ENCODE results near the gene MPZL1. TPM values are rescaled to one million over a fixed set of nuclear protein-coding genes. Genes with fewer than 3 reads are reported as not detected.

MPZL1 gene
- polyA plus RNA-seq, 3 donors = 23.1 to 63.6 (median 61.8) TPM

GRCh38 chr1:167815650-167816049 lies 93.9 kb downstream of the MPZL1 start:
- no peak overlapping the region for H3K4me3 Mint-ChIP-seq
- H2AFZ ChIP-seq (ENCODE audit: insufficient read depth, low read depth, low read length, poor library complexity, severe bottlenecking) = no peak overlapping the region
- no peaks in the 10 kb centered on the region for H3K79me2 ChIP-seq (ENCODE audit: insufficient read depth, low read length)
- H3K4me1 Mint-ChIP-seq = peaks cover 5% of the 10 kb centered on the region
- intact Hi-C loops (cut with micrococcal nuclease) = no loop called here
- H3K36me3 Mint-ChIP-seq = peaks cover 0 to 2% of the 10 kb centered on the region in 2 donors
- no peaks in the 10 kb centered on the region for H3K9me3 ChIP-seq (replicated peaks in 1 of 2; ENCODE audit: control insufficient read depth in 1 of 2, insufficient read depth in 1 of 2, low read length in 2 of 2)
- H4K20me1 ChIP-seq (ENCODE audit: insufficient read depth, low read length) = no peaks in the 10 kb centered on the region
- H3K27ac ChIP-seq (ENCODE audit: low read depth in 1 of 2, low read length in 2 of 2) = no peak overlapping the region
- H3K9ac ChIP-seq (ENCODE audit: insufficient read depth, low read length, poor library complexity, severe bottlenecking) = no peak overlapping the region
- peaks cover 2 to 12% (median 4%) of the 10 kb centered on the region in 3 donors for H3K27me3 Mint-ChIP-seq (ENCODE audit: low read depth in 3 of 3)
- DNase-seq = no peak
- TF ChIP-seq CTCF (IDR thresholded peaks at IDR 0.05) = no peak
- H3K9me3 Mint-ChIP-seq = peaks cover 12 to 32% (median 26%) of the 10 kb centered on the region in 7 donors
- no peak overlapping the region for H3K27ac Mint-ChIP-seq
- WGBS (ENCODE audit: insufficient coverage) = no CpG with 5 or more reads among the region's 1 CpG
- H3K4me3 ChIP-seq (replicated peaks in 1 of 3; ENCODE audit: low read depth in 2 of 3, low read length in 3 of 3) = no peak overlapping the region
- H3K27me3 ChIP-seq (ENCODE audit: control insufficient read depth in 2 of 2, insufficient read depth in 2 of 2, low read length in 2 of 2) = peaks cover 0 to 2% of the 10 kb centered on the region in 2 donors
- H3K4me2 ChIP-seq (replicated peaks; ENCODE audit: extremely low read depth, low read length, poor library complexity, severe bottlenecking) = no peak overlapping the region
- H3K4me1 ChIP-seq (ENCODE audit: control insufficient read depth in 1 of 2, insufficient read depth in 2 of 2, low read length in 2 of 2) = peaks cover 0 to 5% of the 10 kb centered on the region in 2 donors
- no peaks in the 10 kb centered on the region for H3K36me3 ChIP-seq (replicated peaks in 1 of 2; ENCODE audit: control insufficient read depth in 1 of 2, insufficient read depth in 2 of 2, low read length in 2 of 2)

- Mint-ChIP-seq H3K27ac (peak overlapping the region in 4 of 7 donors; percentile 2 to 60 (median 42)), H3K4me1 (peaks cover 5% of the 10 kb centered on the region), H3K36me3 (peaks cover 0 to 2% of the 10 kb centered on the region in 2 donors), H3K9me3 (peaks cover 2 to 10% (median 6%) of the 10 kb centered on the region in 7 donors), H3K27me3 (ENCODE audit: low read depth in 3 of 3) (peaks cover 0 to 10% (median 3%) of the 10 kb centered on the region in 3 donors), H3K4me3 (peak overlapping the region; percentile 84 to 95)
- no peak for TF ChIP-seq CTCF (IDR thresholded peaks at IDR 0.05)
- Histone ChIP-seq H3K4me2 (replicated peaks; ENCODE audit: extremely low read depth, low read length, poor library complexity, severe bottlenecking) (peak overlapping the region; percentile 71), H4K20me1 (ENCODE audit: insufficient read depth, low read length) (no peaks in the 10 kb centered on the region), H3K4me1 (ENCODE audit: control insufficient read depth in 1 of 2, insufficient read depth in 2 of 2, low read length in 2 of 2) (peaks cover 0 to 5% of the 10 kb centered on the region in 2 donors), H2AFZ (ENCODE audit: insufficient read depth, low read depth, low read length, poor library complexity, severe bottlenecking) (peak overlapping the region; percentile 72), H3K36me3 (replicated peaks in 1 of 2; ENCODE audit: control insufficient read depth in 1 of 2, insufficient read depth in 2 of 2, low read length in 2 of 2) (no peaks in the 10 kb centered on the region), H3K9ac (ENCODE audit: insufficient read depth, low read length, poor library complexity, severe bottlenecking) (peak overlapping the region; percentile 51), H3K4me3 (replicated peaks in 1 of 3; ENCODE audit: low read depth in 2 of 3, low read length in 3 of 3) (peak overlapping the region; percentile 38 to 75 (median 52)), H3K27me3 (ENCODE audit: control insufficient read depth in 2 of 2, insufficient read depth in 2 of 2, low read length in 2 of 2) (peaks cover 0 to 3% of the 10 kb centered on the region in 2 donors), H3K9me3 (replicated peaks in 1 of 2; ENCODE audit: control insufficient read depth in 1 of 2, insufficient read depth in 1 of 2, low read length in 2 of 2) (no peaks in the 10 kb centered on the region), H3K79me2 (ENCODE audit: insufficient read depth, low read length) (no peaks in the 10 kb centered on the region), H3K27ac (ENCODE audit: low read depth in 1 of 2, low read length in 2 of 2) (no peak overlapping the region)
- peak; percentile 26 to 80 (median 31) for DNase-seq
- intact Hi-C loops (cut with micrococcal nuclease) = no loop called here
- 12% methylated on average over 32 of the region's 35 CpGs for WGBS (ENCODE audit: insufficient coverage)
Measured at GRCh38 chr1:167819849-167820683, 98.3 kb downstream of the MPZL1 start.
